Activated T-helper 1 cell treated with anti-CD3 and anti-CD28 coated beads, Interleukin-2, amount 50 U/mL, for 16 hours (primary cell): ENCODE data around the gene CCDC32.

Source experiments
- DNase-seq, 2 donors: peaks; one replicate each; pipeline ENCODE4 v3.0.0-alpha.2; 2020; ENCODE audit warnings: low read depth in 1 of 2, low spot score in 1 of 2

The CCDC32 gene

GRCh38 chr15:40567111-40567510 is 2.3 kb upstream of the CCDC32 start:
- DNase-seq, result no peak

- no peak for DNase-seq
These were observed 744 bp upstream of the CCDC32 start for GRCh38 chr15:40565333-40566238.

- DNase-seq, result no peak
These were observed 1.4 kb downstream of the CCDC32 start for GRCh38 chr15:40563426-40563825.

GRCh38 chr15:40562691-40563090 is 2.2 kb downstream of the CCDC32 start:
- DNase-seq, result no peak

GRCh38 chr15:40558952-40559742 is 5.7 kb downstream of the CCDC32 start:
- no peak for DNase-seq

- DNase-seq, result no peak
These were observed 9.0 kb downstream of the CCDC32 start for GRCh38 chr15:40555876-40556275.

GRCh38 chr15:40554161-40554525 is 10.7 kb downstream of the CCDC32 start:
- DNase-seq, result no peak

- DNase-seq, result no peak
These were observed 14.4 kb downstream of the CCDC32 start for GRCh38 chr15:40550341-40551037.

- no peak for DNase-seq
These were observed 14.9 kb downstream of the CCDC32 start for GRCh38 chr15:40549894-40550293.

GRCh38 chr15:40548610-40549009 is 16.2 kb downstream of the CCDC32 start:
- DNase-seq, result no peak

GRCh38 chr15:40545457-40545856 is 19.4 kb downstream of the CCDC32 start:
- no peak for DNase-seq

GRCh38 chr15:40543631-40544294 is 21.1 kb downstream of the CCDC32 start:
- no peak for DNase-seq

- DNase-seq, result no peak
These were observed 21.8 kb downstream of the CCDC32 start for GRCh38 chr15:40543082-40543481.

- no peak for DNase-seq
These were observed 25.9 kb downstream of the CCDC32 start for GRCh38 chr15:40538976-40539375.

GRCh38 chr15:40536501-40536900 is 28.3 kb downstream of the CCDC32 start:
- DNase-seq, result no peak

GRCh38 chr15:40534371-40534770 is 30.5 kb downstream of the CCDC32 start:
- DNase-seq, result no peak

GRCh38 chr15:40533763-40534364 is 31.0 kb downstream of the CCDC32 start:
- DNase-seq, result no peak

GRCh38 chr15:40528801-40529200 is 36.0 kb downstream of the CCDC32 start:
- no peak for DNase-seq

- no peak for DNase-seq
These were observed 39.0 kb downstream of the CCDC32 start for GRCh38 chr15:40525855-40526254.

- no peak for DNase-seq
These were observed 41.2 kb downstream of the CCDC32 start for GRCh38 chr15:40523611-40524010.

- no peak for DNase-seq
These were observed 48.5 kb downstream of the CCDC32 start for GRCh38 chr15:40516322-40516721.
